Ascending aorta (tissue), 2 donors: ENCODE measurements around the gene CETP. TPM values are rescaled to one million over a fixed set of nuclear protein-coding genes. Genes with fewer than 3 reads are reported as not detected.

Experiments used
- DNase-seq, 2 donors: peaks; one replicate each; pipeline ENCODE4 v3.0.0-alpha.2; 2019; ENCODE audit warnings: low spot score in 2 of 2
- H3K27ac ChIP-seq, 2 donors: fragments of 200-600 bp; sonication (generic); one replicate each; pipeline ENCODE4 v1.5.1; 2016 to 2017; ENCODE audit warnings: mild to moderate bottlenecking in 1 of 2
- H3K27me3 ChIP-seq: fragments of 200-600 bp; sonication (generic); one replicate; pipeline ENCODE4 v1.5.1; 2017
- H3K36me3 ChIP-seq, 2 donors: fragments of 200-600 bp; sonication (generic); one replicate each; pipeline ENCODE4 v1.5.1; 2016
- H3K4me1 ChIP-seq, 2 donors: fragments of 200-600 bp; sonication (generic); one replicate each; pipeline ENCODE4 v1.5.1; 2016 to 2017; ENCODE audit warnings: mild to moderate bottlenecking in 1 of 2
- H3K4me3 ChIP-seq, 2 donors: fragments of 200-600 bp; sonication (generic); one replicate each; pipeline ENCODE4 v1.5.1; 2016 to 2017; ENCODE audit warnings: mild to moderate bottlenecking in 1 of 2
- H3K9me3 ChIP-seq, 2 donors: fragments of 200-600 bp; sonication (generic); one replicate each; pipeline ENCODE4 v1.5.1; 2016
- intact Hi-C: fragments of 100-400 bp; cut with DNase I; formaldehyde crosslinking; loops from one replicate; pipeline ENCODE4 v1.15.1; 2023
- total RNA-seq: library from RNA; depleted of rRNA; stranded (reverse); fragments of >200 nt; gene quantifications from one replicate; pipeline ENCODE4 v1.1.0, GENCODE V29; 2016
- TF ChIP-seq, protein P1 (sequence below), 3 experiments: fragments of 200-600 bp in 2 of 3; fragments of 450-650 bp in 1 of 3; sonication (generic) in 2 of 3; IDR thresholded peaks; one replicate each; pipeline ENCODE4 v1.5.1; 2016 to 2019; ENCODE audit warnings: antibody characterized with exemption in 3 of 3, mild to moderate bottlenecking in 1 of 3, moderate library complexity in 1 of 3

Gene CETP
- total RNA-seq, 1 donor from 2014 or later: not detected

DNA sequence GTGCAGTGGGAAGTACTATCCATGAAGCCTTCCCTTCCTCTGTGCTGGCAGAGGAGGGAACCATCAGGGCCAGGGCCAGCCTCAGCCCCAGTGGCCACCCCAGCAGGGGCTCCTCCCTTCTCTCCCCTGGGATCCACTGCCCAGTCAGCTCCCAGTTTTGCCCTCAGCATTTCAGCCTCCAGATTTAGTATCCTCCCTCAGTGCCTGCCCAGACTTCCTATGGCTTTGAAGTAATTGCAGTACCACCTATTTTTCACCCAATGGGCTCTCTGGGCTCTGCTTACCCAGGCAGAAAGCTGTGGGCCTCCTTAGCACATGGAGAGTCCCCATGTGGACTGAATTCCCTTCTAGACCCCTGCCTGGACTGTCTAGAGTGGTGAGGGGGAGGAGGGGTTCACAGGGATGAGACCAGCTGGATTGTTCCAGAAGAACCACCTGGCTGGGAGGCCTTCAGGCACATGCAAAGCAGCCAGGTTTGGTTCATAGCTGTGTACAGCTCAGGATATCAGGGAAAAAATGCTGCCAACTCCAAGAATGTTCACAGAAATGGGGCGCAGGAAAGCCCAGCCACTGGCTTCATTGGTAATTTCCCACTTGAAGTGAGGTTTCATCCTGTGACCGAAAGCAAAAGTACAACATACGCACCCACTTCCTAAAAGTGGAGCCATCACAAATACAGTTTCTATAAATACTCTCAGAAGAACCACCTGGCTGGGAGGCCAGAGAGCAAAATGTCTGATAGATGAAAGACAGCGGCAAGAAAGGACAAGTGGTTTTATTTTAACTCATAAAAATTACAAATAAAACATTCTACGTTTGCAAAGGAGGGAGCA, 45.0 kb upstream of the CETP start:
- DNase-seq: no peak

DNA sequence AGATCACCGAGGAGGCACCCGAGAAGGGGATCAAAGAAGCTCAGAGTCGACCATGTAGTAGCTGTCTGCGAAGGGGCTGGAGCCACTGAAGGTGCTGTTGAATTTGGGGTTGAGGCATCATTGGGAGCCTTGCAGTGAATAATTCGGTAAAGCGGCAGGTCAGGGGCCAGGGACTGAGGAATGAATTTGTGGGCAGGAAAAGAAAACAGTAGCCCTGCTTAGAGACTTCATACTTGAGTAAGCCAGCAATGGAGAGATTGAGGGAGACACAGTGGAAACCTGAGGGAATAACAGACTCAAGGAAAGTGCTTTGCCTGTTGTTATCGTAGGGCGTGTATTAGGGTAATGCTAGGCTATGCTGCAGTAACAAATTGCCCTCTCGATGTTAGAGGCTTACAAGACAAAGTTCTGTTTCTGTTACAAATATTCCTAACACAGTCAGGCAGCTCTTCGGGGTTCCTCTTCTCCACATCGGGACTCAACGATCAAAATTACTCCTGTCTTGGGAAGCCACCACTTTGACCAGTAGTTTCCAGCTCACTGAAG, 43.2 kb upstream of the CETP start:
- H3K9me3 ChIP-seq: no peaks in the 10 kb centered on the region
- H3K36me3 ChIP-seq: no peaks in the 10 kb centered on the region
- intact Hi-C loops: no loop called here
- TF ChIP-seq, protein P1, sequence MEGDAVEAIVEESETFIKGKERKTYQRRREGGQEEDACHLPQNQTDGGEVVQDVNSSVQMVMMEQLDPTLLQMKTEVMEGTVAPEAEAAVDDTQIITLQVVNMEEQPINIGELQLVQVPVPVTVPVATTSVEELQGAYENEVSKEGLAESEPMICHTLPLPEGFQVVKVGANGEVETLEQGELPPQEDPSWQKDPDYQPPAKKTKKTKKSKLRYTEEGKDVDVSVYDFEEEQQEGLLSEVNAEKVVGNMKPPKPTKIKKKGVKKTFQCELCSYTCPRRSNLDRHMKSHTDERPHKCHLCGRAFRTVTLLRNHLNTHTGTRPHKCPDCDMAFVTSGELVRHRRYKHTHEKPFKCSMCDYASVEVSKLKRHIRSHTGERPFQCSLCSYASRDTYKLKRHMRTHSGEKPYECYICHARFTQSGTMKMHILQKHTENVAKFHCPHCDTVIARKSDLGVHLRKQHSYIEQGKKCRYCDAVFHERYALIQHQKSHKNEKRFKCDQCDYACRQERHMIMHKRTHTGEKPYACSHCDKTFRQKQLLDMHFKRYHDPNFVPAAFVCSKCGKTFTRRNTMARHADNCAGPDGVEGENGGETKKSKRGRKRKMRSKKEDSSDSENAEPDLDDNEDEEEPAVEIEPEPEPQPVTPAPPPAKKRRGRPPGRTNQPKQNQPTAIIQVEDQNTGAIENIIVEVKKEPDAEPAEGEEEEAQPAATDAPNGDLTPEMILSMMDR (IDR thresholded peaks at IDR 0.05): no peak
- no peak overlapping the region for H3K27ac ChIP-seq
- no peaks in the 10 kb centered on the region for H3K27me3 ChIP-seq
- no peak for DNase-seq
- H3K4me1 ChIP-seq: peaks cover 0 to 13% of the 10 kb centered on the region in 2 donors
- H3K4me3 ChIP-seq: no peak overlapping the region

More for the DNA sequence above, 45.0 kb upstream of the CETP start:
- no peaks in the 10 kb centered on the region for H3K9me3 ChIP-seq
- intact Hi-C loops: no loop called here
- peaks cover 0 to 13% of the 10 kb centered on the region in 2 donors for H3K4me1 ChIP-seq
- H3K36me3 ChIP-seq: no peaks in the 10 kb centered on the region
- peak overlapping the region; percentile 24 to 50 for H3K27ac ChIP-seq
- TF ChIP-seq, protein P1 (IDR thresholded peaks at IDR 0.05): no peak
- no peak overlapping the region for H3K4me3 ChIP-seq
- H3K27me3 ChIP-seq: no peaks in the 10 kb centered on the region

DNA sequence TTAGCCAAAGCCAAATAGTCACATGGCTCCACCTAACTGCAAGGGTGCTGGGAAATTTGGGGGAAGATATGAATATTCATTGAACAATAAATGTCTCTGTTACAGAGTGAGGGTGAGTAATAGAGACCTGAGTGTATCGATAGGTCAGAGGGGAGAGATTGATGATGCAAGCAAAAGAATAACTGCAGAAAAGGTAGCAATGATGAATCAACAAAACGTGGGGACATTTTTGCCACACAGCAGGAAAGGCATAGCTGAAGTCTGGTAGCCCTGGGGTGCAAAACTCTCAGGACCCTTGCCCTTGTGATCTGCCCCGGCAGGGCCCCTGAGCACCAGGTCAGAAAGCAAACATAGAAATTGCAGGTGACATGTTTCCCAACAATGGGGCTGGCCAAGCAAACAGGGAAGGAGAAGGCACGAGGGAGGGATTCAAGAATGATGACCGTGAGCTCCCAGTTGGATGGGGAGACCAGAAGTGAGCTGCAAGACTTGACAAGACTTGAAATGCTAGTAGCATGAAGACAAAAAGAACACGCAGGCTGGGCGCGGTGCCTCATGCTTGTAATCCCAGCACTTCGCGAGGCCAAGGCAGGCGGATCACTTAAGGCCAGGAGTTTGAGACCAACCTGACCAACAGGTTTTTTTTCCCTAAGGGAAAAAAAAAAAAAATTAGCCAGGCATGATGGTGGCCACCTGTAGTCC, 42.5 kb upstream of the CETP start:
- TF ChIP-seq, protein P1 (IDR thresholded peaks at IDR 0.05): no peak
- Histone ChIP-seq H3K36me3 (no peaks in the 10 kb centered on the region), H3K4me3 (no peak overlapping the region), H3K4me1 (peaks cover 0 to 13% of the 10 kb centered on the region in 2 donors), H3K27ac (no peak overlapping the region), H3K9me3 (no peaks in the 10 kb centered on the region), H3K27me3 (no peaks in the 10 kb centered on the region)
- no peak for DNase-seq
- intact Hi-C loops: no loop called here

- intact Hi-C loops: no loop called here
- Histone ChIP-seq H3K4me1 (no peaks in the 10 kb centered on the region), H3K9me3 (no peaks in the 10 kb centered on the region), H3K27ac (no peak overlapping the region), H3K4me3 (no peak overlapping the region), H3K27me3 (no peaks in the 10 kb centered on the region), H3K36me3 (no peaks in the 10 kb centered on the region)
- DNase-seq: no peak
- TF ChIP-seq, protein P1 (IDR thresholded peaks at IDR 0.05): no peak
These were observed 40.2 kb upstream of the CETP start for GRCh38 chr16:56921571-56921970.

DNA sequence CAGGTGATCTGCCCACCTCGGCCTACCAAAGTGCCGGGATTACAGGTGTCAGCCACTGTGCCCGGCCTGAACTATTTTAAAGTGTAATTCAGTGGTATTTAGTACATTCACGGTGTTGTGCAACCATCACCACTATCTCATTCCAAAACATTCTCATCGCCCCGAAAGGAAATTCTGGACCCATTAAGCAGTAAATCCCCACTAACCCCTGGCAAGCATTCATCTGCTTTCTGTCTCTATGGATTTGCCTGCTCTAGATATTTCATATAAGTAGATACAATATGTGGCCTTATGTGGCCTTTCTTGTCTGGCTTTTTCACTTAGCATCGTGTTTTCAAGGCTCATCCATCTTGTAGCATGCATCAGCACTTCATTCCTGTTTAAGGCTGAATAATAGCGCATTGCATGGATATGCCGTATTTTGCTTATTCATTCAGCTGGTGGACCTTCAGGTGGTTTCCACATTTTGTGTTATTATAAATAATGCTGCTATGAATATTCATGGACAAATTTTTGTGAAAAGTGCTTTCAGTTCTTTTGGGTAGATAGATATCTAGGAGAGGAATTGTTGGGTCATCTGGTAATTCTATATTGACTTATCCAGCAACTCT, 38.2 kb upstream of the CETP start:
- no peak overlapping the region for H3K4me3 ChIP-seq
- intact Hi-C loops: no loop called here
- H3K4me1 ChIP-seq: no peaks in the 10 kb centered on the region
- H3K36me3 ChIP-seq: no peaks in the 10 kb centered on the region
- H3K27me3 ChIP-seq: no peaks in the 10 kb centered on the region
- H3K27ac ChIP-seq: no peak overlapping the region
- TF ChIP-seq, protein P1 (IDR thresholded peaks at IDR 0.05): no peak
- DNase-seq: no peak
- H3K9me3 ChIP-seq: no peaks in the 10 kb centered on the region
